HepG2 (cell line): ENCODE data around the gene CSNK2A1. TPM values are rescaled to one million over a fixed set of nuclear protein-coding genes. Genes with fewer than 3 reads are reported as not detected.
A peak's percentile ranks its signal among the peaks of the same experiment; 100 is the strongest.

Source experiments
- ARNTL ChIP-seq: sonication (generic); formaldehyde crosslinking; IDR thresholded peaks from 2 replicates; pipeline ENCODE4 v1.4.0; 2020; ENCODE audit warnings: mild to moderate bottlenecking, missing genetic modification reagents
- CAMTA2 ChIP-seq: sonication (generic); formaldehyde crosslinking; IDR thresholded peaks from 2 replicates; pipeline ENCODE4 v1.4.0; 2020; ENCODE audit warnings: mild to moderate bottlenecking, missing genetic modification reagents, borderline replicate concordance
- GATAD1 ChIP-seq: IDR thresholded peaks from 2 replicates; pipeline ENCODE4 v1.6.1; 2016; ENCODE audit warnings: missing genetic modification reagents, missing compliant biosample characterization
- MTF1 ChIP-seq: sonication (generic); formaldehyde crosslinking; IDR thresholded peaks from 2 replicates; pipeline ENCODE4 v1.5.0; 2020; ENCODE audit warnings: missing genetic modification reagents
- NCOR1 ChIP-seq: fragments of 200-600 bp; sonication (generic); IDR thresholded peaks from 2 replicates; pipeline ENCODE4 v1.7.0; 2017; ENCODE audit warnings: antibody characterized with exemption, low read length, borderline replicate concordance
- RBM39 ChIP-seq: fragments of 200-400 bp; formaldehyde crosslinking; IDR thresholded peaks from one replicate; pipeline ENCODE4 v1.6.1; 2018; ENCODE audit warnings: antibody characterized with exemption, mild to moderate bottlenecking, low read depth, low read length; ENCODE audit not compliant: poor library complexity, severe bottlenecking
- SMARCC2 ChIP-seq: fragments of 450-650 bp; IDR thresholded peaks from 2 replicates; pipeline ENCODE4 v1.6.1; 2017; ENCODE audit warnings: antibody characterized with exemption, mild to moderate bottlenecking
- TAF15 ChIP-seq: fragments of 200-400 bp; formaldehyde crosslinking; IDR thresholded peaks from one replicate; pipeline ENCODE4 v1.6.1; 2018; ENCODE audit warnings: mild to moderate bottlenecking, low read depth, low read length; ENCODE audit not compliant: poor library complexity, severe bottlenecking
- TSC22D2 ChIP-seq: sonication (generic); formaldehyde crosslinking; IDR thresholded peaks from 2 replicates; pipeline ENCODE4 v1.5.1; 2020; ENCODE audit warnings: missing genetic modification reagents, mild to moderate bottlenecking, borderline replicate concordance
- YY1 ChIP-seq: IDR thresholded peaks from 2 replicates; pipeline ENCODE4 v1.6.1; 2011; ENCODE audit warnings: low read length, low read depth, moderate library complexity, mild to moderate bottlenecking; ENCODE audit not compliant: insufficient read depth, insufficient replicate concordance
- ZNF207 ChIP-seq: fragments of 450-650 bp; IDR thresholded peaks from 2 replicates; pipeline ENCODE4 v1.6.1; 2016; ENCODE audit warnings: antibody characterized with exemption, borderline replicate concordance
- ZNF777 ChIP-seq: sonication (generic); formaldehyde crosslinking; IDR thresholded peaks from 2 replicates; pipeline ENCODE4 v1.4.0; 2020; ENCODE audit warnings: missing genetic modification reagents
- polyA plus RNA-seq, 8 experiments: library from polyadenylated mRNA; depleted of rRNA in 3 of 8; stranded (reverse) in 7 of 8; unstranded in 1 of 8; fragments of >200 nt; fragmentation: Illumina TruSeq in 4 of 8; extraction: Trizol in 4 of 8; gene quantifications; 2 replicates each; pipeline versions ENCODE4 v1.2.1 to v1.2.3, GENCODE V29; 2011 to 2016; ENCODE audit warnings: low read depth in 4 of 8, missing spikeins in 1 of 8, mixed read lengths in 1 of 8; ENCODE audit not compliant: insufficient read depth in 1 of 8
- total RNA-seq, 5 experiments: library from RNA; depleted of rRNA; stranded (reverse); fragments of >200 nt; fragmentation: Illumina TruSeq; extraction: Trizol; gene quantifications; 2 replicates each; pipeline ENCODE4 v1.2.3, GENCODE V29; 2016; ENCODE audit warnings: low read depth in 1 of 5
- TF ChIP-seq, protein P1 (sequence below): sonication (generic); formaldehyde crosslinking; IDR thresholded peaks from 2 replicates; pipeline ENCODE4 v1.8.0; 2022; ENCODE audit warnings: missing genetic modification reagents, mild to moderate bottlenecking, moderate library complexity, borderline replicate concordance
- TF ChIP-seq, protein P2 (sequence below): sonication (generic); formaldehyde crosslinking; IDR thresholded peaks from 2 replicates; pipeline ENCODE4 v1.4.0; 2020; ENCODE audit warnings: mild to moderate bottlenecking, low read depth, missing genetic modification reagents
- TF ChIP-seq, protein P3 (sequence below): IDR thresholded peaks from 2 replicates; pipeline ENCODE4 v1.6.1; 2016; ENCODE audit warnings: mild to moderate bottlenecking, missing biosample characterization, missing genetic modification reagents
- TF ChIP-seq, protein P4 (sequence below): sonication (generic); formaldehyde crosslinking; IDR thresholded peaks from 2 replicates; pipeline ENCODE4 v1.8.0; 2022; ENCODE audit warnings: mild to moderate bottlenecking, missing genetic modification reagents, moderate library complexity
- TF ChIP-seq, protein P5 (sequence below): sonication (generic); formaldehyde crosslinking; IDR thresholded peaks from 2 replicates; pipeline ENCODE4 v1.5.0; 2020; ENCODE audit warnings: mild to moderate bottlenecking, missing genetic modification reagents

CSNK2A1 gene
- total and polyA plus RNA-seq, 2 of the 13 experiments (the other 11 are each of a cell fraction or from before 2014, with no cell fraction given), result 153 to 231 TPM

DNA sequence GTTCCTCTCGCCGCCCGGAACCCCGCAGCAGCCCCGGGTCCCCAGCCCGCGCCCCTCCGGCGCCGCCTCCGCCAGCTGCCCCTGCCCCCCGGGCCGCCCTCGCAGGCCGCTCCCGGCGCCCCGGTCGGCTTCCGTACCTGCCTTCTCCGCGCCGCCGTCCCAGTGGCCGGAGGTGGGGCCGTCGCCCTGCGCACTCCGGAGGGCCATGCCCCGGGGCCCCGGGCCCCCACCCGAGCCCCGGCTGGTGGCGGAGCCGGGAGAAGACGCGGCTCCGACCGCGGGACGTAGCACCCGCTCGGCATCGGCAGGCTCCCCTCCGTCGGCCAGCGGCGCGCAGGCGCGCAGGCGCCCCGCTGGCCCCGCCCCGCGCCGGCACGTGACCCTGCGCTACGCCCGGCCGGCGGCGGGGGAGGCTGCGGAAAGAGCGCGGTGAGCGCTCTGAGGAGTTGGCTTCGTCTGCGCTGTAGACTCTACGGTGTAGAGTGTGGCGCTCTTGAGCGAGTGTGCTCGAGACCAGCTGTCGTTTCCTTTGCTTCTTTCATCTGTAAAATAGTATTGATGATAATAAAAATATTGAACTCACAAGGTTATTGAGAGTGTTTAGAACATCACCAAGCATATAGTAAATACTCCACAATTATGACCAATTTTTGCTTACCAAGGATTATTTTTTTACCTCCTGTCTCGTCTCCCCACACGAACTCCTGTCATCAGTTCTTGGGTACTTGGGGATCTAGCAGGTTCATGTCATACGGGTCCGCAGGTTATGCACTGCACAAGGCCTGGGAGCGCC, 81.2 kb downstream of the CSNK2A1 start, which contains the start of gene TBC1D20 (continued):
- TF ChIP-seq, protein P1, sequence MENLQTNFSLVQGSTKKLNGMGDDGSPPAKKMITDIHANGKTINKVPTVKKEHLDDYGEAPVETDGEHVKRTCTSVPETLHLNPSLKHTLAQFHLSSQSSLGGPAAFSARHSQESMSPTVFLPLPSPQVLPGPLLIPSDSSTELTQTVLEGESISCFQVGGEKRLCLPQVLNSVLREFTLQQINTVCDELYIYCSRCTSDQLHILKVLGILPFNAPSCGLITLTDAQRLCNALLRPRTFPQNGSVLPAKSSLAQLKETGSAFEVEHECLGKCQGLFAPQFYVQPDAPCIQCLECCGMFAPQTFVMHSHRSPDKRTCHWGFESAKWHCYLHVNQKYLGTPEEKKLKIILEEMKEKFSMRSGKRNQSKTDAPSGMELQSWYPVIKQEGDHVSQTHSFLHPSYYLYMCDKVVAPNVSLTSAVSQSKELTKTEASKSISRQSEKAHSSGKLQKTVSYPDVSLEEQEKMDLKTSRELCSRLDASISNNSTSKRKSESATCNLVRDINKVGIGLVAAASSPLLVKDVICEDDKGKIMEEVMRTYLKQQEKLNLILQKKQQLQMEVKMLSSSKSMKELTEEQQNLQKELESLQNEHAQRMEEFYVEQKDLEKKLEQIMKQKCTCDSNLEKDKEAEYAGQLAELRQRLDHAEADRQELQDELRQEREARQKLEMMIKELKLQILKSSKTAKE (CRISPR knock-in tag), result no peak
- TF ChIP-seq ARNTL (CRISPR knock-in tag), result no peak
- TF ChIP-seq, protein P2, sequence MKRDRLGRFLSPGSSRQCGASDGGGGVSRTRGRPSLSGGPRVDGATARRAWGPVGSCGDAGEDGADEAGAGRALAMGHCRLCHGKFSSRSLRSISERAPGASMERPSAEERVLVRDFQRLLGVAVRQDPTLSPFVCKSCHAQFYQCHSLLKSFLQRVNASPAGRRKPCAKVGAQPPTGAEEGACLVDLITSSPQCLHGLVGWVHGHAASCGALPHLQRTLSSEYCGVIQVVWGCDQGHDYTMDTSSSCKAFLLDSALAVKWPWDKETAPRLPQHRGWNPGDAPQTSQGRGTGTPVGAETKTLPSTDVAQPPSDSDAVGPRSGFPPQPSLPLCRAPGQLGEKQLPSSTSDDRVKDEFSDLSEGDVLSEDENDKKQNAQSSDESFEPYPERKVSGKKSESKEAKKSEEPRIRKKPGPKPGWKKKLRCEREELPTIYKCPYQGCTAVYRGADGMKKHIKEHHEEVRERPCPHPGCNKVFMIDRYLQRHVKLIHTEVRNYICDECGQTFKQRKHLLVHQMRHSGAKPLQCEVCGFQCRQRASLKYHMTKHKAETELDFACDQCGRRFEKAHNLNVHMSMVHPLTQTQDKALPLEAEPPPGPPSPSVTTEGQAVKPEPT (CRISPR knock-in tag), result no peak
- TF ChIP-seq, protein P3, sequence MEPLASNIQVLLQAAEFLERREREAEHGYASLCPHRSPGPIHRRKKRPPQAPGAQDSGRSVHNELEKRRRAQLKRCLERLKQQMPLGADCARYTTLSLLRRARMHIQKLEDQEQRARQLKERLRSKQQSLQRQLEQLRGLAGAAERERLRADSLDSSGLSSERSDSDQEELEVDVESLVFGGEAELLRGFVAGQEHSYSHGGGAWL (CRISPR knock-in tag), result 0 out of 2 replicates have a peak, but pooled peaks have one; percentile 13
- TF ChIP-seq NCOR1, result no peak
- TF ChIP-seq ZNF207, result no peak
- TF ChIP-seq, protein P4, sequence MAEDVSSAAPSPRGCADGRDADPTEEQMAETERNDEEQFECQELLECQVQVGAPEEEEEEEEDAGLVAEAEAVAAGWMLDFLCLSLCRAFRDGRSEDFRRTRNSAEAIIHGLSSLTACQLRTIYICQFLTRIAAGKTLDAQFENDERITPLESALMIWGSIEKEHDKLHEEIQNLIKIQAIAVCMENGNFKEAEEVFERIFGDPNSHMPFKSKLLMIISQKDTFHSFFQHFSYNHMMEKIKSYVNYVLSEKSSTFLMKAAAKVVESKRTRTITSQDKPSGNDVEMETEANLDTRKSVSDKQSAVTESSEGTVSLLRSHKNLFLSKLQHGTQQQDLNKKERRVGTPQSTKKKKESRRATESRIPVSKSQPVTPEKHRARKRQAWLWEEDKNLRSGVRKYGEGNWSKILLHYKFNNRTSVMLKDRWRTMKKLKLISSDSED (CRISPR knock-in tag), result no peak
- TF ChIP-seq TSC22D2 (CRISPR knock-in tag), result no peak
- TF ChIP-seq SMARCC2, result no peak
- 0 out of 2 replicates have a peak, but pooled peaks have one; percentile 23 for TF ChIP-seq ZNF777 (CRISPR knock-in tag)
- peak; percentile 8 for TF ChIP-seq TAF15
- peak; percentile 63; the same call in 1 of the 2 replicates for TF ChIP-seq GATAD1 (CRISPR knock-in tag)
- no peak for TF ChIP-seq RBM39
- TF ChIP-seq, protein P5, sequence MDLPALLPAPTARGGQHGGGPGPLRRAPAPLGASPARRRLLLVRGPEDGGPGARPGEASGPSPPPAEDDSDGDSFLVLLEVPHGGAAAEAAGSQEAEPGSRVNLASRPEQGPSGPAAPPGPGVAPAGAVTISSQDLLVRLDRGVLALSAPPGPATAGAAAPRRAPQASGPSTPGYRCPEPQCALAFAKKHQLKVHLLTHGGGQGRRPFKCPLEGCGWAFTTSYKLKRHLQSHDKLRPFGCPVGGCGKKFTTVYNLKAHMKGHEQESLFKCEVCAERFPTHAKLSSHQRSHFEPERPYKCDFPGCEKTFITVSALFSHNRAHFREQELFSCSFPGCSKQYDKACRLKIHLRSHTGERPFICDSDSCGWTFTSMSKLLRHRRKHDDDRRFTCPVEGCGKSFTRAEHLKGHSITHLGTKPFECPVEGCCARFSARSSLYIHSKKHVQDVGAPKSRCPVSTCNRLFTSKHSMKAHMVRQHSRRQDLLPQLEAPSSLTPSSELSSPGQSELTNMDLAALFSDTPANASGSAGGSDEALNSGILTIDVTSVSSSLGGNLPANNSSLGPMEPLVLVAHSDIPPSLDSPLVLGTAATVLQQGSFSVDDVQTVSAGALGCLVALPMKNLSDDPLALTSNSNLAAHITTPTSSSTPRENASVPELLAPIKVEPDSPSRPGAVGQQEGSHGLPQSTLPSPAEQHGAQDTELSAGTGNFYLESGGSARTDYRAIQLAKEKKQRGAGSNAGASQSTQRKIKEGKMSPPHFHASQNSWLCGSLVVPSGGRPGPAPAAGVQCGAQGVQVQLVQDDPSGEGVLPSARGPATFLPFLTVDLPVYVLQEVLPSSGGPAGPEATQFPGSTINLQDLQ (CRISPR knock-in tag), result no peak; the same call in 1 of the 2 replicates
- no peak for TF ChIP-seq CAMTA2 (CRISPR knock-in tag)
- peak; percentile 25 for TF ChIP-seq YY1
- no peak for TF ChIP-seq MTF1 (CRISPR knock-in tag)
